GM21367 (cell line): ENCODE data around the gene PLCD3.

Source experiments
- ATAC-seq: cut with Tn5 transposase; IDR thresholded peaks from one replicate; pipeline ENCODE4 v1.9.1; 2021; ENCODE audit not compliant: unreplicated experiment

Gene PLCD3, protein sequence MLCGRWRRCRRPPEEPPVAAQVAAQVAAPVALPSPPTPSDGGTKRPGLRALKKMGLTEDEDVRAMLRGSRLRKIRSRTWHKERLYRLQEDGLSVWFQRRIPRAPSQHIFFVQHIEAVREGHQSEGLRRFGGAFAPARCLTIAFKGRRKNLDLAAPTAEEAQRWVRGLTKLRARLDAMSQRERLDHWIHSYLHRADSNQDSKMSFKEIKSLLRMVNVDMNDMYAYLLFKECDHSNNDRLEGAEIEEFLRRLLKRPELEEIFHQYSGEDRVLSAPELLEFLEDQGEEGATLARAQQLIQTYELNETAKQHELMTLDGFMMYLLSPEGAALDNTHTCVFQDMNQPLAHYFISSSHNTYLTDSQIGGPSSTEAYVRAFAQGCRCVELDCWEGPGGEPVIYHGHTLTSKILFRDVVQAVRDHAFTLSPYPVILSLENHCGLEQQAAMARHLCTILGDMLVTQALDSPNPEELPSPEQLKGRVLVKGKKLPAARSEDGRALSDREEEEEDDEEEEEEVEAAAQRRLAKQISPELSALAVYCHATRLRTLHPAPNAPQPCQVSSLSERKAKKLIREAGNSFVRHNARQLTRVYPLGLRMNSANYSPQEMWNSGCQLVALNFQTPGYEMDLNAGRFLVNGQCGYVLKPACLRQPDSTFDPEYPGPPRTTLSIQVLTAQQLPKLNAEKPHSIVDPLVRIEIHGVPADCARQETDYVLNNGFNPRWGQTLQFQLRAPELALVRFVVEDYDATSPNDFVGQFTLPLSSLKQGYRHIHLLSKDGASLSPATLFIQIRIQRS

GRCh38 chr17:45132320-45132571, at the start of gene PLCD3:
PLCD3 (minus strand) TSS chr17:45132515; CDS start chr17:45132410, 105 bp downstream.
- ATAC-seq: no peak

GRCh38 chr17:45177563-45177962, 45.2 kb upstream of the PLCD3 start:
- ATAC-seq: no peak

DNA sequence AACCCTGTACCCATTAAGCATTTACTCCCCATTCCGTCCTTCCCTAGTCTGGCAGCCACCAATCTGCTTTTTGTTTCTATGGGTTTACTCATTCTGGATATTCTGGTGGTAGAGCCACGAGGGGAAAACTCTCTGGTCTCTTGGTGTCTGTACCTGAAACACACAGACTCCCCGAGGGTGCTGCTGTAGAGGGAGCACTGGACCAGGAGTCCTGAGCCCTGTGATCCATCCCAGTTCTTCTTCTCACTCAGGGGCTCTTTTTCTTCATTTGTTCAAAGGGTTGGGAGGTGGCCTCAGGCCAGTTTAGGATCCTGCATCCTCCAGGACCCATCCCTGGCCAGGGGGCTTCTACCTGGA, 43.4 kb upstream of the PLCD3 start:
- ATAC-seq: no peak

- ATAC-seq: no peak
Measured at GRCh38 chr17:45172541-45173286, 40.4 kb upstream of the PLCD3 start.

GRCh38 chr17:45172232-45172540, 39.9 kb upstream of the PLCD3 start:
- ATAC-seq: no peak

DNA sequence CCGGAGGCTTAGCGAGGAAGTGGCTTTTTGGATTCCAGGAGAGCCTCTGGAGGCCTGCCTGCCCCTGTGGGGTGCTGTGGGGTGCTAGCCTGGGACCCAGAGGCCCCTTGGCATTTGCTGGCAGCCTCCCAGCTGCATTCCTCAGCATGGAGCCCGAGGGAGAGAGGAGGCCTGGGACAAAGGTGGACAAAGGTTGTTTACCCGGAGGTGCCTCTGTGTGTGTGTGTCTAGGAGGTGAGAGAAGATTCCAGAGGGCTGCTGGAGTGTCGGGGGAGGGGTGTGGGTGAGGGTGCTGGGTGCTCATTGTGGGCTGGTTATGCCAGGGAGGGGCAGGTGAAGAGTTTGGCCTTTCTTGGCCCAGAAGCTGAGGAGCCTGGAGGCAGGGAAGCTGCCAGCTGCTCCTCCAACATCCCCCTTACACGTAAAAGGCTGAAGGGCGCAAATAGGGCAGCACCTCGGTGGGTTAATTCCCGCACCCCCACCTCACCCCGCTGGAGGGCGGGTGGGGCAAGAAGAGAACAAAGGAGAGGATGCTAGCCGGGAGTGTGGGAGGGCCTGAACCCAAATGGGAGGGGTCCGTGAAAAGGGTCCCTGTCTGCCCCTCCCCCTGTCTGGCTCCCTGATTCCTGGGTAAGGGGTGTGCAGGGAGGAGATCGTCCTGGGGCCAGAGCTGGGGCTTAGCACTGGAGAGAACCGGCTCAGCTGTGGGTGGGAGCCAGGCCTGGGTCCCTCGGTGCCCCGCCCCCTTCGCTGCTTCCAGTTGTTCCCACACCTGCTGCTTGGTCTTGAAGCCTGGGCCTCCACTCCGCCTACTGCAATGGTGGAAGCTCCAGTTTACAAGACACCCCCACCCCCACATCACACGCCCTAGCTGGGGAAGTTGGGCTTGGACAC, 39.3 kb upstream of the PLCD3 start:
- ATAC-seq: no peak

GRCh38 chr17:45170931-45171337, 38.6 kb upstream of the PLCD3 start:
- ATAC-seq: no peak

- ATAC-seq: no peak
Measured at GRCh38 chr17:45170280-45170930, 38.1 kb upstream of the PLCD3 start.

- no peak for ATAC-seq
Measured at GRCh38 chr17:45168991-45169752, 36.9 kb upstream of the PLCD3 start.

GRCh38 chr17:45164734-45165269, 32.5 kb upstream of the PLCD3 start:
- no peak for ATAC-seq

DNA sequence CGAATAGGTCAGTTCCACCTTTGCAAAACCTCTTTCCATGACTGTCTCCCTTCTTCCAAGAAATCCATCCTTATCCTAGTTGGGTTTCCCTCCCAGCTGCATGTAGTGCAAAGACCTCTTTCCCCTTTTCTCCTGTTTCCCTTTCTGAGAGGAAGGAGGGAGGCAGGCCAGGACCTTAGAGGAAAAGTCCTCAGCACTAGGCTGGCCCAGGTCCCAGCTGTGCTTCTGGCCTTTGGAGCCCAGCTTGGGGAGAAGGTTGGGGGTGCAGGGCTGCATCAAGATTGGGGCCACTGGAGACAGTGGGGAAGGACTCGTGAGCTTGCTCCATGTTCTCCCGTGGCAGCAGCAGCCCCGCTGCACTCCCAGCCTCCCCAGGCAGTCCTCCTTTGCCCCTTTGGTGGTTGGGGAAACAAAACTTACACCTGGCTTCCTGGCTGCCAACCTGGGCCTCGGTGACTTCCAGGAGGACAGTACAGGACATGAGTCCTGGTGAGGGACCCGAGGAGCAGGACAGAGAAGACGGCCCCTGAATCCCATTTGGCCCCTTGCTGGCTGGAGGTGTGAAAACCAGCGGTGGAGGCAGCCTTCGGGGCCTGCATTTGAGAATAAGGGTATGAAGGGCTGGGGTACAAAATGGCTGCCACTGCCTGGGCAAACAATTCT, 29.8 kb upstream of the PLCD3 start:
- ATAC-seq: no peak

DNA sequence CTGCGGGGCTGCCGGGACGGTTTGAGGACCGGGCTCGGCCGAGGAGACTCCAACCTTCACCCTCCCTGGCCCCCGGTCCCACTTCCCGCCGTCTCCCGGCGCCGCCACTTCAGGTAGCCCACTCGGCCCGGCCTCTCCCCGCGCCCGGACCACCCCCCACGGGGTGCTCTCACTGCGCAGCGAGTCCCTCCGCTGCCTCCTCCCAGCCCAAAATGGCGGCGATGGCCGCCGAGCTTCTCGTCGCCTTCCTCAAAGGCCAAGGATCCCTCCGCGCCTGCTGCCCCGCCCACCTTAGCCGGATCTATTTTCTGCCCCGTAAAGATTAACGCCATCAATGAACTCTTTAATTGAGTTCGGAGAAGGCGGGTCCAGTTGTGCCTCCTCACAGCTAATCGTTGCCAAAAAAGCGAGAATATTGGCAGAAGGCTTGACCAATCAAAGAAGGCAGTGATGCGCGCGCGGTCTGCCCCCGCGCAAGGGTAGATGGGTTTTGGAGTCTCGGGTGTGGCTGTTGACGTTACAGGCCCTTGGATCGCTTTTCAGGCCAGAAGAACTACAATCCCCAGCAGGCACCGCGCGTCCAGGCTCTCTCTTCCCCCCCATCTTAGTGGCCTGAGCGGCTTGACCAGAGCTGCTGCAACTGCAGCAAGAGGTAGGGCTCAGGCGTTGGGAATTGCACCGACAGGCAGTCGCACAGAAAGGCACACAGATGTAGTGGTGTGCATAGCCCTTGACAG, 29.1 kb upstream of the PLCD3 start, which contains the start of gene HEXIM2:
Gene HEXIM2 (plus strand): TSS at position 588 of the 737 bp plus-strand sequence. CDS start 919 bp downstream, outside the sequence.
- ATAC-seq: peak; percentile 81

DNA sequence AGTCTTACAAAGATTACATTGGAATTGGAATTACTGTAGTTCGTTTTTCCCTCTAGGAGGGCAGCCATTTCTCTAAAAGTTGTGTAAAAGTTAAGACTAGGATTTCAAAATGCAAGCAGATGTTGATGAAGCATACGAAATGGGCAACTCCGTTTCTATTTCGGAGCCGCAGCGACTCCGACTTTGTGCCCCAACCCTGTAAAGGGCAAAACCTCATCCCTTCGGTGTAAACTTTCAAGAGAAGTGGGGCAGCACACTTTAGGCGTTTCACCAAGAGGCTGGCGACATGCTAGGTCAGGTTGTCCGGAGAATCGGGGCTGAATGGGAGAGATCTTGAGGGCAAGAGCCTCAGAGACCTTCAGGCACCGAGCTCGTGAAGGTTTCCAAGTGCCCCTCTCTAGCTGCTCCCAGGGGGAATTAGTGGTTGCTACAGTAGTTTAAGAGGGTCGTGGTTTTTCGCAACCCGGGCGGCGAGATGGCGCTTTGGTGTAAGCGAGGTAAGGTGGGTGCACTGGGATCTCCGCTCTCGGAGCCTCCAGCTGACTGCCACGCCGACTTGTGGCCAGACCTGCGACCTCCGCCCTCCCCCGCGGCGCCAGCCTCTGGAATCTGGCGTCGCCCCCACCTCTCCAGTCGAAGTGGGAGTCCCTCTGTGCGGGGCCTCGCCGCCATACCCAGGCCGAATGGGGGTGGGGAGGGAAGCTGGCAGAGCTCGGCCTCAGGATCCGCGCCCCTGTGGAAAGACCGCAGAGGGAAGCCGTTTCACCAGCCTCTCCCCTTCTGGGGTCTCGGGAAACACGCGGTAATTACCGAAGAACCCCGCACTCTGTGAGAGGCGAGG, 28.4 kb upstream of the PLCD3 start:
- ATAC-seq: peak; percentile 15

- ATAC-seq: no peak
Measured at GRCh38 chr17:45156242-45156641, 23.9 kb upstream of the PLCD3 start.

GRCh38 chr17:45155483-45155882, 23.2 kb upstream of the PLCD3 start:
- no peak for ATAC-seq

DNA sequence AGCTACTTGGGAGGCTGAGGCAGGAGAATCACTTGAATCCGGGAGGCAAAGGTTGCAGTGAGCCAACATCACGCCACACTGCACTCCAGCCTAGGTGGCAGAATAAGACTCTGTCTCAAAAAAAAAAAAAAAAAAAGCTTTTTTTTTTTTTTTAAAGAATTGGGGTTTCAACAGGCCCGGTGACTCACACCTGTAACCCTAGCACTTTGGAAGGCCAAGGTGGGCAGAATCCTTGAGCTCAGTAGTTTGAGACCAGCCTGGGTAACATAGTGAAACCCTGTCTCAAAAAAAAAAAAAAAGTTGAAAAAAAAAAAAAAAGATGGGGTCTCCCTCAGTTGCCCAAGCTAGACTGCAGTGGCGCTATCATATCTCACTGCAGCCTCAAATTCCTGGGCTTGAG, 22.7 kb upstream of the PLCD3 start:
- ATAC-seq: no peak
